ENCODE measurements around the gene LEKR1. TPM values are rescaled to one million over a fixed set of nuclear protein-coding genes. Genes with fewer than 3 reads are reported as not detected.

The LEKR1 gene
- total and polyA plus RNA-seq, 4 experiments from 2014 or later = 0.53 to 2.9 (median 1.3) TPM

GRCh38 chr3:156975721-156976120 is 149.6 kb downstream of the LEKR1 start:
- intact Hi-C loops (cut with micrococcal nuclease) = no loop called here
- H3K4me3 Mint-ChIP-seq = no peak overlapping the region
- Histone ChIP-seq H3K4me1 (ENCODE audit: insufficient read depth, low read length) (peaks cover 3% of the 10 kb centered on the region), H3K4me3 (ENCODE audit: low read length in 2 of 2) (no peak overlapping the region), H3K36me3 (ENCODE audit: insufficient read depth, low read length) (no peaks in the 10 kb centered on the region), H3K27ac (ENCODE audit: low read depth, low read length) (no peak overlapping the region), H3K9me3 (ENCODE audit: control insufficient read depth in 1 of 2, low read length in 2 of 2) (no peaks in the 10 kb centered on the region), H3K27me3 (ENCODE audit: insufficient read depth, low read length) (no peaks in the 10 kb centered on the region)
- DNase-seq = no peak
- H3K9me3 Mint-ChIP-seq = peaks cover 0 to 2% (median 0%) of the 10 kb centered on the region in 8 donors
- peaks cover 11 to 18% (median 12%) of the 10 kb centered on the region in 4 donors for H3K4me1 Mint-ChIP-seq
- H3K27me3 Mint-ChIP-seq = no peaks in the 10 kb centered on the region
- ChIA-PET POLR2A (ENCODE audit: partially characterized antibody) (no interaction called here), CTCF (ENCODE audit: partially characterized antibody) (interaction anchor here (0.8 to 1.3 kb wide), 3 partner anchors 13 to 155 kb away, joined by 3 read pairs; no protein-coding TSS in a partner anchor)
- no peaks in the 10 kb centered on the region for H3K36me3 Mint-ChIP-seq
- no peak overlapping the region for H3K27ac Mint-ChIP-seq

- Histone ChIP-seq H3K27me3 (ENCODE audit: insufficient read depth, low read length) (no peaks in the 10 kb centered on the region), H3K27ac (ENCODE audit: low read depth, low read length) (no peak overlapping the region), H3K9me3 (ENCODE audit: control insufficient read depth in 1 of 2, low read length in 2 of 2) (no peaks in the 10 kb centered on the region), H3K4me3 (ENCODE audit: low read length in 2 of 2) (no peak overlapping the region), H3K36me3 (ENCODE audit: insufficient read depth, low read length) (no peaks in the 10 kb centered on the region), H3K4me1 (ENCODE audit: insufficient read depth, low read length) (peaks cover 3% of the 10 kb centered on the region)
- peaks cover 11 to 18% (median 12%) of the 10 kb centered on the region in 4 donors for H3K4me1 Mint-ChIP-seq
- no peaks in the 10 kb centered on the region for H3K36me3 Mint-ChIP-seq
- no peaks in the 10 kb centered on the region for H3K27me3 Mint-ChIP-seq
- H3K27ac Mint-ChIP-seq = no peak overlapping the region
- ChIA-PET POLR2A (ENCODE audit: partially characterized antibody) (no interaction called here), CTCF (ENCODE audit: partially characterized antibody) (no interaction called here)
- H3K9me3 Mint-ChIP-seq = no peaks in the 10 kb centered on the region
- H3K4me3 Mint-ChIP-seq = no peak overlapping the region
- no peak for DNase-seq
- intact Hi-C loops (cut with micrococcal nuclease) = no loop called here
Observed at GRCh38 chr3:156976933-156977332, 150.8 kb downstream of the LEKR1 start.

GRCh38 chr3:156978481-156978961 is 152.4 kb downstream of the LEKR1 start:
- CTCF ChIA-PET (ENCODE audit: partially characterized antibody) = interaction anchor here (1.5 kb wide), 1 partner anchor 153 kb away, joined by 4 read pairs; no protein-coding TSS in a partner anchor
- H3K4me1 ChIP-seq (ENCODE audit: insufficient read depth, low read length) = peaks cover 3% of the 10 kb centered on the region
- Mint-ChIP-seq H3K36me3 (no peaks in the 10 kb centered on the region), H3K4me3 (peak overlapping the region in 4 of 8 donors; percentile 18 to 48 (median 46)), H3K27me3 (no peaks in the 10 kb centered on the region), H3K27ac (peak overlapping the region in 5 of 7 donors; percentile 17 to 43 (median 27)), H3K4me1 (peaks cover 11 to 13% (median 12%) of the 10 kb centered on the region in 4 donors), H3K9me3 (peaks cover 0 to 3% (median 0%) of the 10 kb centered on the region in 8 donors)
- intact Hi-C loops (cut with micrococcal nuclease) = no loop called here
- H3K9me3 ChIP-seq (ENCODE audit: control insufficient read depth in 1 of 2, low read length in 2 of 2) = no peaks in the 10 kb centered on the region
- DNase-seq = no peak
- POLR2A ChIA-PET (ENCODE audit: partially characterized antibody) = interaction anchor here (0.7 to 1.5 kb wide), 3 partner anchors 24 to 454 kb away, joined by 3 to 4 read pairs (median 4); no protein-coding TSS in a partner anchor
- no peaks in the 10 kb centered on the region for H3K36me3 ChIP-seq (ENCODE audit: insufficient read depth, low read length)
- no peak overlapping the region for H3K27ac ChIP-seq (ENCODE audit: low read depth, low read length)
- no peak overlapping the region for H3K4me3 ChIP-seq (ENCODE audit: low read length in 2 of 2)
- no peaks in the 10 kb centered on the region for H3K27me3 ChIP-seq (ENCODE audit: insufficient read depth, low read length)

- no peak overlapping the region for H3K4me3 ChIP-seq (ENCODE audit: low read length in 2 of 2)
- H3K4me1 Mint-ChIP-seq = peaks cover 9 to 11% (median 11%) of the 10 kb centered on the region in 4 donors
- intact Hi-C loops (cut with micrococcal nuclease) = no loop called here
Observed at GRCh38 chr3:156981005-156981404, 154.9 kb downstream of the LEKR1 start.

GRCh38 chr3:156983559-156983958 is 157.4 kb downstream of the LEKR1 start:
- Histone ChIP-seq H3K4me1 (ENCODE audit: insufficient read depth, low read length) (peaks cover 3% of the 10 kb centered on the region), H3K27ac (ENCODE audit: low read depth, low read length) (no peak overlapping the region), H3K36me3 (ENCODE audit: insufficient read depth, low read length) (no peaks in the 10 kb centered on the region), H3K27me3 (ENCODE audit: insufficient read depth, low read length) (no peaks in the 10 kb centered on the region), H3K9me3 (ENCODE audit: control insufficient read depth in 1 of 2, low read length in 2 of 2) (no peaks in the 10 kb centered on the region), H3K4me3 (ENCODE audit: low read length in 2 of 2) (no peak overlapping the region)
- Mint-ChIP-seq H3K27ac (no peak overlapping the region), H3K4me1 (peaks cover 6 to 8% (median 7%) of the 10 kb centered on the region in 4 donors), H3K27me3 (no peaks in the 10 kb centered on the region), H3K4me3 (no peak overlapping the region), H3K36me3 (no peaks in the 10 kb centered on the region), H3K9me3 (peaks cover 0 to 4% (median 0%) of the 10 kb centered on the region in 8 donors)
- ChIA-PET CTCF (ENCODE audit: partially characterized antibody) (no interaction called here), POLR2A (ENCODE audit: partially characterized antibody) (interaction anchor here (1.5 kb wide), 1 partner anchor 10 kb away, joined by 4 read pairs; no protein-coding TSS in a partner anchor)
- no peak for DNase-seq
- intact Hi-C loops (cut with micrococcal nuclease) = no loop called here

More at GRCh38 chr3:156981005-156981404, 154.9 kb downstream of the LEKR1 start:
- Mint-ChIP-seq H3K4me3 (no peak overlapping the region), H3K27ac (no peak overlapping the region), H3K9me3 (peaks cover 0 to 3% (median 0%) of the 10 kb centered on the region in 8 donors), H3K36me3 (no peaks in the 10 kb centered on the region), H3K27me3 (no peaks in the 10 kb centered on the region)
- no peaks in the 10 kb centered on the region for H3K9me3 ChIP-seq (ENCODE audit: control insufficient read depth in 1 of 2, low read length in 2 of 2)
- POLR2A ChIA-PET (ENCODE audit: partially characterized antibody) = no interaction called here
- H3K27me3 ChIP-seq (ENCODE audit: insufficient read depth, low read length) = no peaks in the 10 kb centered on the region
- H3K27ac ChIP-seq (ENCODE audit: low read depth, low read length) = no peak overlapping the region
- H3K36me3 ChIP-seq (ENCODE audit: insufficient read depth, low read length) = no peaks in the 10 kb centered on the region
- DNase-seq = no peak
- CTCF ChIA-PET (ENCODE audit: partially characterized antibody) = no interaction called here
- H3K4me1 ChIP-seq (ENCODE audit: insufficient read depth, low read length) = peaks cover 3% of the 10 kb centered on the region

GRCh38 chr3:156985711-156986110 is 159.6 kb downstream of the LEKR1 start:
- ChIA-PET CTCF (ENCODE audit: partially characterized antibody) (interaction anchor here (0.7 kb wide), 1 partner anchor 234 kb away, joined by 3 read pairs; no protein-coding TSS in a partner anchor), POLR2A (ENCODE audit: partially characterized antibody) (no interaction called here)
- intact Hi-C loops (cut with micrococcal nuclease) = no loop called here
- H3K27ac Mint-ChIP-seq = no peak overlapping the region
- H3K4me1 ChIP-seq (ENCODE audit: insufficient read depth, low read length) = no peaks in the 10 kb centered on the region
- H3K27me3 Mint-ChIP-seq = peaks cover 0 to 1% of the 10 kb centered on the region in 2 donors
- H3K4me1 Mint-ChIP-seq = no peaks in the 10 kb centered on the region
- H3K36me3 Mint-ChIP-seq = no peaks in the 10 kb centered on the region
- DNase-seq = no peak
- no peak overlapping the region for H3K4me3 ChIP-seq (ENCODE audit: low read length in 2 of 2)
- no peaks in the 10 kb centered on the region for H3K9me3 ChIP-seq (ENCODE audit: control insufficient read depth in 1 of 2, low read length in 2 of 2)
- no peaks in the 10 kb centered on the region for H3K36me3 ChIP-seq (ENCODE audit: insufficient read depth, low read length)
- no peaks in the 10 kb centered on the region for H3K27me3 ChIP-seq (ENCODE audit: insufficient read depth, low read length)
- peaks cover 0 to 4% (median 0%) of the 10 kb centered on the region in 8 donors for H3K9me3 Mint-ChIP-seq
- H3K4me3 Mint-ChIP-seq = no peak overlapping the region
- no peak overlapping the region for H3K27ac ChIP-seq (ENCODE audit: low read depth, low read length)

- no peaks in the 10 kb centered on the region for H3K27me3 ChIP-seq (ENCODE audit: insufficient read depth, low read length)
- H3K4me1 ChIP-seq (ENCODE audit: insufficient read depth, low read length) = no peaks in the 10 kb centered on the region
- no peaks in the 10 kb centered on the region for H3K4me1 Mint-ChIP-seq
- no peaks in the 10 kb centered on the region for H3K36me3 ChIP-seq (ENCODE audit: insufficient read depth, low read length)
- H3K27ac ChIP-seq (ENCODE audit: low read depth, low read length) = no peak overlapping the region
- H3K4me3 Mint-ChIP-seq = no peak overlapping the region
- DNase-seq = no peak
- CTCF ChIA-PET (ENCODE audit: partially characterized antibody) = no interaction called here
- no peak overlapping the region for H3K4me3 ChIP-seq (ENCODE audit: low read length in 2 of 2)
- no peak overlapping the region for H3K27ac Mint-ChIP-seq
- no peaks in the 10 kb centered on the region for H3K9me3 ChIP-seq (ENCODE audit: control insufficient read depth in 1 of 2, low read length in 2 of 2)
- POLR2A ChIA-PET (ENCODE audit: partially characterized antibody) = no interaction called here
- peaks cover 0 to 11% (median 8%) of the 10 kb centered on the region in 8 donors for H3K9me3 Mint-ChIP-seq
- peaks cover 0 to 4% of the 10 kb centered on the region in 2 donors for H3K36me3 Mint-ChIP-seq
- intact Hi-C loops (cut with micrococcal nuclease) = no loop called here
- peaks cover 0 to 1% of the 10 kb centered on the region in 2 donors for H3K27me3 Mint-ChIP-seq
Observed at GRCh38 chr3:156987946-156988345, 161.8 kb downstream of the LEKR1 start.
